Stimulated activated CD4-positive, alpha-beta T cell treated with anti-CD3 and anti-CD28 coated beads, Interleukin-1b, Interleukin-23, amount 100 ng/mL, for 24 hours (primary cell): ENCODE measurements around the gene CSF2RB.

ENCODE experiments used
- DNase-seq, 4 experiments: peaks; one replicate each; pipeline ENCODE4 v3.0.0-alpha.2; 2020; ENCODE audit warnings: low read depth in 4 of 4, low spot score in 1 of 4

CSF2RB gene

GRCh38 chr22:36887162-36887561, 26.3 kb upstream of the CSF2RB start:
- no peak for DNase-seq

- DNase-seq, result no peak
Measured at GRCh38 chr22:36891646-36892045, 21.8 kb upstream of the CSF2RB start.

GRCh38 chr22:36892292-36892691, 21.1 kb upstream of the CSF2RB start:
- DNase-seq, result no peak

- no peak for DNase-seq
Measured at GRCh38 chr22:36893262-36893661, 20.2 kb upstream of the CSF2RB start.

GRCh38 chr22:36894266-36894665, 19.2 kb upstream of the CSF2RB start:
- no peak for DNase-seq

- DNase-seq, result no peak
Measured at GRCh38 chr22:36897611-36898010, 15.8 kb upstream of the CSF2RB start.

GRCh38 chr22:36898690-36899089, 14.7 kb upstream of the CSF2RB start:
- DNase-seq, result no peak

GRCh38 chr22:36899498-36899897, 13.9 kb upstream of the CSF2RB start:
- no peak for DNase-seq

GRCh38 chr22:36900225-36900624, 13.2 kb upstream of the CSF2RB start:
- DNase-seq, result no peak

- DNase-seq, result no peak
Measured at GRCh38 chr22:36900880-36901279, 12.5 kb upstream of the CSF2RB start.

GRCh38 chr22:36901411-36902142, 11.9 kb upstream of the CSF2RB start:
- no peak for DNase-seq

GRCh38 chr22:36902143-36902926, 11.1 kb upstream of the CSF2RB start:
- DNase-seq, result no peak

- no peak for DNase-seq
Measured at GRCh38 chr22:36904260-36904880, 9.1 kb upstream of the CSF2RB start.

GRCh38 chr22:36907253-36908195, 5.9 kb upstream of the CSF2RB start:
- no peak for DNase-seq

- DNase-seq, result no peak
Measured at GRCh38 chr22:36910461-36910860, 3.0 kb upstream of the CSF2RB start.

- DNase-seq, result no peak
Measured at GRCh38 chr22:36911887-36912661, 1.4 kb upstream of the CSF2RB start.

- DNase-seq, result no peak
Measured at GRCh38 chr22:36912694-36913426, 568 bp upstream of the CSF2RB start.

GRCh38 chr22:36914390-36914752, 943 bp downstream of the CSF2RB start:
- no peak for DNase-seq

- no peak for DNase-seq
Measured at GRCh38 chr22:36916034-36916433, 2.6 kb downstream of the CSF2RB start.
